HL-60 (cell line): ENCODE measurements around the gene IRX2.

Source experiments
- CTCF ChIP-seq: IDR thresholded peaks from one replicate; pipeline ENCODE4 v1.5.1; 2011; ENCODE audit warnings: low read length, control low read depth, inconsistent platforms; ENCODE audit not compliant: insufficient read depth
- POLR2AphosphoS5 ChIP-seq: IDR thresholded peaks from 2 replicates; pipeline ENCODE4 v1.6.1; 2012; ENCODE audit warnings: low read depth
- SPI1 ChIP-seq: IDR thresholded peaks from 2 replicates; pipeline ENCODE4 v1.6.1; 2012; ENCODE audit warnings: low read depth, mild to moderate bottlenecking, borderline replicate concordance

GRCh38 chr5:2714026-2714425 is 37.5 kb downstream of the IRX2 start:
- TF ChIP-seq CTCF (no peak), POLR2AphosphoS5 (no peak), SPI1 (no peak)
